OCI-LY1 (cell line): ENCODE results near the gene IRF2.
A peak's percentile ranks its signal among the peaks of the same experiment; 100 is the strongest.

Experiments used
- H2AFZ ChIP-seq: fragments of 200-600 bp; sonication (generic), shearing (Covaris generic); 2 replicates; pipeline ENCODE4 v1.6.0; 2014; ENCODE audit warnings: antibody characterized with exemption, mild to moderate bottlenecking, low read length
- H3F3A ChIP-seq: fragments of 200-600 bp; sonication (generic), shearing (Covaris generic); 2 replicates; pipeline ENCODE4 v1.6.0; 2014; ENCODE audit warnings: mild to moderate bottlenecking, antibody characterized with exemption, low read length, moderate library complexity; ENCODE audit not compliant: insufficient read depth
- H3K27ac ChIP-seq: fragments of 200-600 bp; sonication (generic); 2 replicates; pipeline ENCODE4 v1.5.1; 2014; ENCODE audit warnings: low read length, mixed run types, mild to moderate bottlenecking, low read depth; ENCODE audit not compliant: poor library complexity, severe bottlenecking
- H3K27me3 ChIP-seq: fragments of 200-600 bp; sonication (generic); 2 replicates; pipeline ENCODE4 v1.6.0; 2014; ENCODE audit warnings: antibody characterized with exemption, mild to moderate bottlenecking, low read length, moderate library complexity; ENCODE audit not compliant: insufficient read depth
- H3K36me3 ChIP-seq: fragments of 200-600 bp; sonication (generic); 2 replicates; pipeline ENCODE4 v1.6.1; 2014; ENCODE audit warnings: mild to moderate bottlenecking, antibody characterized with exemption, low read length, moderate library complexity, mixed read lengths; ENCODE audit not compliant: insufficient read depth
- H3K4me1 ChIP-seq: fragments of 200-600 bp; sonication (generic); 2 replicates; pipeline ENCODE4 v1.5.1; 2014; ENCODE audit warnings: mild to moderate bottlenecking, low read length, moderate library complexity; ENCODE audit not compliant: insufficient read depth, severe bottlenecking
- H3K4me2 ChIP-seq: fragments of 200-600 bp; sonication (generic), shearing (Covaris generic); 2 replicates; pipeline ENCODE4 v1.6.1; 2014; ENCODE audit warnings: low read length
- H3K4me3 ChIP-seq: fragments of 200-600 bp; sonication (generic); 2 replicates; pipeline ENCODE4 v1.5.1; 2014; ENCODE audit warnings: low read length, low read depth, mild to moderate bottlenecking, mixed read lengths; ENCODE audit not compliant: poor library complexity, severe bottlenecking
- H3K79me2 ChIP-seq: fragments of 200-600 bp; shearing (Covaris generic); 2 replicates; pipeline ENCODE4 v1.6.1; 2016; ENCODE audit warnings: mixed run types, low read length, mixed read lengths; ENCODE audit not compliant: insufficient read depth
- H3K9ac ChIP-seq: fragments of 200-600 bp; sonication (generic), shearing (Covaris generic); 2 replicates; pipeline ENCODE4 v1.6.1; 2014; ENCODE audit warnings: mild to moderate bottlenecking, low read length, mixed read lengths
- H3K9me2 ChIP-seq: fragments of 200-600 bp; sonication (generic), shearing (Covaris generic); 2 replicates; pipeline ENCODE4 v1.6.1; 2014; ENCODE audit warnings: low read depth, mild to moderate bottlenecking, low read length, mixed read lengths
- H3K9me3 ChIP-seq: fragments of 200-600 bp; shearing (Covaris generic); 2 replicates; pipeline ENCODE4 v1.6.1; 2014; ENCODE audit warnings: low read length, mixed read lengths
- H4K20me1 ChIP-seq: fragments of 200-600 bp; sonication (generic), shearing (Covaris generic); 2 replicates; pipeline ENCODE4 v1.6.0; 2016; ENCODE audit warnings: mild to moderate bottlenecking, low read length; ENCODE audit not compliant: insufficient read depth
- EZH2 ChIP-seq: fragments of 200-600 bp; sonication (generic), shearing (Covaris generic); IDR thresholded peaks from 2 replicates; pipeline ENCODE4 v1.8.0; 2017; ENCODE audit warnings: borderline replicate concordance, mixed run types, mild to moderate bottlenecking, antibody characterized with exemption, low read length, moderate library complexity, mixed read lengths
- TF ChIP-seq, protein P1 (sequence below): fragments of 200-600 bp; sonication (generic), shearing (Covaris generic); IDR thresholded peaks from 2 replicates; pipeline ENCODE4 v1.5.1; 2017; ENCODE audit warnings: mild to moderate bottlenecking, antibody characterized with exemption, low read length, moderate library complexity, mixed read lengths

The IRF2 gene

DNA sequence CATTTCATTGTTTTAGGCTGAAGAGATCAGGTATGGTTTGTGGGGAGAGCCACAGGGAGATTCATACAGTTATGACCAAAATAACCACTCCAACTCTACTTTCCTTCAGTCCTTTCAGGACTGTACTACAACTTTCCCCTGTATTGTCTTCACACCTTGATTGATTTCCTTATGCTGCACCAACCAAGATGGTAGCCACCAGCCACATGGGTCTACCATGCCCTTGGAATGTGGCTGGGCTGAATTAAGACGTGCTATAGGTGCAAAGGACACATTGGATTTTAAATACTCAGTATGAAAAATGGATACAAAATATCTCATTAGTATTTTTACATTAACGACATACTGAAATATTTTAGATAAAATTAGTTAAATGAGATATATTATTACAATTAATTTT is 11.2 kb downstream of the IRF2 start:
- H3K79me2 ChIP-seq, result peaks cover 35% of the 10 kb centered on the region
- H3K36me3 ChIP-seq, result peaks cover 18% of the 10 kb centered on the region
- no peaks in the 10 kb centered on the region; the same call in none of the 2 replicates for H3F3A ChIP-seq
- H3K4me3 ChIP-seq, result no peak overlapping the region
- H3K9ac ChIP-seq, result no peak overlapping the region
- TF ChIP-seq, protein P1, sequence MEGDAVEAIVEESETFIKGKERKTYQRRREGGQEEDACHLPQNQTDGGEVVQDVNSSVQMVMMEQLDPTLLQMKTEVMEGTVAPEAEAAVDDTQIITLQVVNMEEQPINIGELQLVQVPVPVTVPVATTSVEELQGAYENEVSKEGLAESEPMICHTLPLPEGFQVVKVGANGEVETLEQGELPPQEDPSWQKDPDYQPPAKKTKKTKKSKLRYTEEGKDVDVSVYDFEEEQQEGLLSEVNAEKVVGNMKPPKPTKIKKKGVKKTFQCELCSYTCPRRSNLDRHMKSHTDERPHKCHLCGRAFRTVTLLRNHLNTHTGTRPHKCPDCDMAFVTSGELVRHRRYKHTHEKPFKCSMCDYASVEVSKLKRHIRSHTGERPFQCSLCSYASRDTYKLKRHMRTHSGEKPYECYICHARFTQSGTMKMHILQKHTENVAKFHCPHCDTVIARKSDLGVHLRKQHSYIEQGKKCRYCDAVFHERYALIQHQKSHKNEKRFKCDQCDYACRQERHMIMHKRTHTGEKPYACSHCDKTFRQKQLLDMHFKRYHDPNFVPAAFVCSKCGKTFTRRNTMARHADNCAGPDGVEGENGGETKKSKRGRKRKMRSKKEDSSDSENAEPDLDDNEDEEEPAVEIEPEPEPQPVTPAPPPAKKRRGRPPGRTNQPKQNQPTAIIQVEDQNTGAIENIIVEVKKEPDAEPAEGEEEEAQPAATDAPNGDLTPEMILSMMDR, result no peak
- no peak for TF ChIP-seq EZH2
- no peaks in the 10 kb centered on the region for H4K20me1 ChIP-seq
- peaks cover 51% of the 10 kb centered on the region for H3K4me1 ChIP-seq
- H3K4me2 ChIP-seq, result no peak overlapping the region
- no peaks in the 10 kb centered on the region for H3K27me3 ChIP-seq
- no peak overlapping the region for H2AFZ ChIP-seq
- peak overlapping the region; percentile 43 for H3K27ac ChIP-seq
- no peaks in the 10 kb centered on the region for H3K9me2 ChIP-seq
- no peaks in the 10 kb centered on the region for H3K9me3 ChIP-seq

DNA sequence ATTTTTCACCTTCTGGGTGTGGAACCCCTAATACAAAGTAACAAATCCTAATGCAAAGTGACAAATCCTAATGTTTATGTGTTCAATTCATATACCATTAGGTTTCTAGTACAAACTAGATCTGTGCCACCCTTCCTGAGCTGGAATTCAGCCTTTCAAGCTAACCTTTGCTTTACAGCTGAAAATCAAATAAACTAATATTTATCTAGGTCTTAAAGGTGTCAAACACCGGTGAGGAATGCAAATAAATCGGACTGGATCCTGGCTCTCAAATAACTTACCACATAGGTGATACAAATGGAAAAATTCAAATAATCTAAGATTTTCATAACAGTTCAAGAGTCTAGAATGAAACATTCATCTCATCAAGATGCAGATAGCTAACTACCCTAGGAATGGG is 11.6 kb downstream of the IRF2 start:
- Histone ChIP-seq H3K4me3 (no peak overlapping the region), H4K20me1 (no peaks in the 10 kb centered on the region), H3K9me3 (no peaks in the 10 kb centered on the region), H3K27ac (peak overlapping the region; percentile 43), H2AFZ (no peak overlapping the region), H3K4me1 (peaks cover 55% of the 10 kb centered on the region), H3K9ac (no peak overlapping the region), H3K4me2 (no peak overlapping the region), H3K9me2 (no peaks in the 10 kb centered on the region), H3K36me3 (peaks cover 17% of the 10 kb centered on the region), H3K79me2 (peaks cover 31% of the 10 kb centered on the region), H3F3A (no peaks in the 10 kb centered on the region; the same call in none of the 2 replicates), H3K27me3 (no peaks in the 10 kb centered on the region)
- no peak for TF ChIP-seq EZH2
- TF ChIP-seq, protein P1, result no peak

DNA sequence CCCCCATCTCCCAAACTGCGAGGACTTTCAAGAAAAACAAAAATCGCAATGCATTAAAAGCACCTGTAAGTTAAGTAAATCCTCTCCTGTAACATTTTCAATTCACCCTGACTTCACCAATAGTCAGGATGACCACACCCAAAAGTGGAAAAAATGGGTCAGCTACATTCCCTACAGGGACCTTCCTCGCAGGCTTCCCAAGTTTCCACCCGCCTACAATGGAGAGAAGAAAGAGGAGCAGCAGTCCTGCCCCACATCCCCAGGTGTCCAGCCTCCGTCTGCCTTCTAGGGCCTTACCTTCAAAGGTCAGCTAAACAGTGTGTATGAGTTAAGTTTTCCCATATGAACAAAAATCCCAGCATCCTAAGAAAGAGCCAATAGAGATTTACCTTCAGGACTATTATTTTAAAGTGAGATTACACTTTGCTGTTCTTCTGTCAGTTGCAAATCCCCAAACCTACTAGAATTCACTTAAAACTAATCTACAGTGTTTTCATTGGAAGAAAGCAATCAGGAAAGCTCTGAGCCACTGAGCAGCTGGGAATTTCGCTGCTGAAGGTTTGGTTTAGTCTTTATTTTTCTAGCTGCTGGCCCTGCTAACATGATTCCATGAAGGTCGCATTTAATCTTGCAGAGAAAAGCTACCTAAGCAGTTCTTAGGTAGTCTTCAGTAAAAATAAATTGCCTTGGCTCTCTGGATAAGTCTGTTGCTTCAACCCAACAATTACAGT is 12.5 kb downstream of the IRF2 start:
- H3K27ac ChIP-seq, result peak overlapping the region; percentile 43

More for the DNA sequence above, 12.5 kb downstream of the IRF2 start:
- no peak overlapping the region for H2AFZ ChIP-seq
- no peaks in the 10 kb centered on the region; the same call in 1 of the 2 replicates for H3F3A ChIP-seq
- no peaks in the 10 kb centered on the region for H4K20me1 ChIP-seq
- peaks cover 24% of the 10 kb centered on the region for H3K79me2 ChIP-seq
- no peak overlapping the region for H3K9ac ChIP-seq
- H3K36me3 ChIP-seq, result peaks cover 9% of the 10 kb centered on the region
- TF ChIP-seq EZH2, result no peak
- TF ChIP-seq, protein P1, result no peak
- H3K9me3 ChIP-seq, result no peaks in the 10 kb centered on the region
- H3K4me3 ChIP-seq, result no peak overlapping the region
- H3K9me2 ChIP-seq, result no peaks in the 10 kb centered on the region
- peaks cover 63% of the 10 kb centered on the region for H3K4me1 ChIP-seq
- H3K4me2 ChIP-seq, result peak overlapping the region; percentile 23
- H3K27me3 ChIP-seq, result no peaks in the 10 kb centered on the region
